ENCODE measurements around the gene CELF6. TPM values are rescaled to one million over a fixed set of nuclear protein-coding genes. Genes with fewer than 3 reads are reported as not detected.

The CELF6 gene
- total RNA-seq, 1 donor = 0.84 TPM

DNA sequence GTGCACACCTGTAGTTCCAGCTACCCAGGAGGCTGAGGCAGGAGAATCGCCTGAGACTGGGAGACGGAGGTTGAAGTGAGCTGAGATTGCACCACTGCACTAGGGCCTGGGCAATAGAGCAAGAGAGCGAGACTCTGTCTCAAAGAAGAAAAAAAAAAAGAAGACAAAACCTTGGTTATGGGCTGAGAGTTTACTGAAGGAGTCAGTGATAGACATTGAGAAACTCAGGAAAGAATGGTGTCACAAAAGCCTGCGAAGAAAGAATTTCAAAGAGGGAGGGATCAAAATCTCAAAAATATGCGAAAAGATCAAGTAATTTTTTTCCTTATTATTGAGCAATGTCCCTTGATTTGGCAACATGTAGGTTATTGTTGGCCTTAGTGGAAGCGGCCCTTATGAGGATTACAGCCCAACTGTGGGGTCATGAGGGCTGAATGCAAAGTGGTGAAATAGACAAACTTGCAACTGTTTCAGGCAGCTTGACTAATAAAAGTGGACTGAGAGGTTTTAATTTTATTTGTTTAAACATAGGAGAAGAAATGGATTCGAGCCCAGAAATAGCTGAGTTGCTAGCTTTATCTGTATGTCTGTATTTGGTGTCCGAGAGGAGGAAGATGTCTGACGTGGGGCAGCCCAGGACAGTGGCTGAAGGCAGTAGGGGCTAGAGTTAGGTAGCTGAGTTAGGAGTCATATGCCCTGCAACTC, 18.8 kb upstream of the CELF6 start:
- peaks cover 19% of the 10 kb centered on the region for H3K4me1 ChIP-seq (ENCODE audit: insufficient read depth, low read length)
- H3K9me3 ChIP-seq (ENCODE audit: low read depth, low read length) = no peaks in the 10 kb centered on the region
- no peaks in the 10 kb centered on the region for H3K27me3 ChIP-seq (ENCODE audit: insufficient read depth, low read length)
- H3K4me3 ChIP-seq (ENCODE audit: low read length) = no peak overlapping the region

DNA sequence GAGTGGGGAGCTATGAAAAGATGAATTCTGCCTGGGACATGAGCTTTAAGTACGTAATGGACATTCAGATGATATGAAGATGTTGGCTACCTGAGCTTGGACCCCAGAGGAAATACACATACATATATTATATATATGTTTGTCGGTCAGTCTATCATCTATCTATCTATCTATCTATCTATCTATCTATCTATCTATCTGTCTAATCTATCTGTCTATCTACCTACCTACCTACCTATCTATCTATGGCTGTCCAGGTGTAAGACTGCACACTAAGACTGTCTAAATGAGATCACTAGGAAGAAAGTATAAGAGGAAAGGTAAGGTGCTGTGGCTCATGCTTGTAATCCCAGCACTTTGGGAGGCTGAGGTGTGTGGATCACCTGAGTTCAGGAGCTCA, 18.2 kb upstream of the CELF6 start:
- Histone ChIP-seq H3K4me1 (ENCODE audit: insufficient read depth, low read length) (peaks cover 19% of the 10 kb centered on the region), H3K9me3 (ENCODE audit: low read depth, low read length) (no peaks in the 10 kb centered on the region), H3K27me3 (ENCODE audit: insufficient read depth, low read length) (no peaks in the 10 kb centered on the region), H3K4me3 (ENCODE audit: low read length) (no peak overlapping the region)

DNA sequence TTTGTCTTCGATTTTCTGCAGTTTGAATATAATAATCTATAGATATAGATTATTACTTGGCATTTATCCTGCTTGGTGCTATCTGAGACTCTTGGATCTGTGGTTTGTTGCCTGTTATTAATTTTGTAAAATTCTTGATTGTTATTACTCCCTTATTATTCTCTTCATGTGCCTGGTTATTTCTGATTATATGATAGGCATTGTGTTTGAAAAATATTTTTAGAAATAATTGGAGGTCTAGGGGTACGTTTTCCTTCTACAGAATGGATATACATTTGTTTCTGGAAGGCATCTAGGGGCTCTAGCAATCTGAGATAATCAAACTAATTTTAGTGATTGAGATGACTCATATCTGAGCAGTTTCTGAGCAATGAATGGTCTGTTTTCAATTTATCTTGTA, 14.9 kb upstream of the CELF6 start:
- Histone ChIP-seq H3K4me3 (ENCODE audit: low read length) (no peak overlapping the region), H3K4me1 (ENCODE audit: insufficient read depth, low read length) (peaks cover 17% of the 10 kb centered on the region), H3K27me3 (ENCODE audit: insufficient read depth, low read length) (no peaks in the 10 kb centered on the region), H3K9me3 (ENCODE audit: low read depth, low read length) (no peaks in the 10 kb centered on the region)

DNA sequence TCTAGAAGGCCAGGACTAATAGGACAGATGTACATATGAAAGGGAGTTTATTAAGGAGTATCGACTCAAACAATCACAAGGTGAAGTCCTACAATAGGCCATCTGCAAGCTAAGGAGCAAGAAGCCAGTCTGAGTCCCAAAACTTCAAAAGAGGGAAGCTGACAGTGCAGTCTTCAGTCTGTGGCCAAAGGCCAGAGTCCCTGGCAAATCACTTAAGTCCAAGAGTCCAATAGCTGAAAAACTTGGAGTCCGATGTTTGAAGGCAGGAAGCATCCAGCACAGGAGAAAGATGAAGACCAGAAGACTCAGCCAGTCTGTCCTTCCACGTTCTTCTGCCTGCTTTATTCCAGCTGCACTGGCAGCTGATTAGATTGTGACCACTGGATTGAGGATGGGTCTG, 11.1 kb upstream of the CELF6 start:
- Histone ChIP-seq H3K4me1 (ENCODE audit: insufficient read depth, low read length) (no peaks in the 10 kb centered on the region), H3K27me3 (ENCODE audit: insufficient read depth, low read length) (no peaks in the 10 kb centered on the region), H3K4me3 (ENCODE audit: low read length) (no peak overlapping the region), H3K9me3 (ENCODE audit: low read depth, low read length) (no peaks in the 10 kb centered on the region)

DNA sequence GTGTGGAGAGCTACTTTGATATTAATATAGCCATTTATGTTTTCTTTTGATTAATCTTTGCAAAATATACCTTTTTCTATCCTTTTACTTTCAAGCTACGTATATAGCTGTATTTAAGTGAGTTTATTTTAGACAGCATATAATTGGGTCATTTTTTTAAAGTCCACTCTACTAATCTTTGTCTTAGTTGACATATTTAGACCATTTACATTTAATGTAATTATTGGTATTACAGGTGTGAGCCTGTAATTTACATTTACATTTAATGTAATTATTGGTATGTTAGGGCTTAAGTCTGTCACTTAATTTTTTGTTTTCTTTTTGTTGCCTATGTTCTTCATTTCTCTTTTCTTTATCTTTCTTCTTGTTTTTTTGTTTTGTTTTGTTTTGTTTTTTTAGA, 3.8 kb upstream of the CELF6 start:
- H3K4me3 ChIP-seq (ENCODE audit: low read length) = no peak overlapping the region
- H3K27me3 ChIP-seq (ENCODE audit: insufficient read depth, low read length) = no peaks in the 10 kb centered on the region
- peaks cover 7% of the 10 kb centered on the region for H3K9me3 ChIP-seq (ENCODE audit: low read depth, low read length)
- peaks cover 13% of the 10 kb centered on the region for H3K4me1 ChIP-seq (ENCODE audit: insufficient read depth, low read length)

DNA sequence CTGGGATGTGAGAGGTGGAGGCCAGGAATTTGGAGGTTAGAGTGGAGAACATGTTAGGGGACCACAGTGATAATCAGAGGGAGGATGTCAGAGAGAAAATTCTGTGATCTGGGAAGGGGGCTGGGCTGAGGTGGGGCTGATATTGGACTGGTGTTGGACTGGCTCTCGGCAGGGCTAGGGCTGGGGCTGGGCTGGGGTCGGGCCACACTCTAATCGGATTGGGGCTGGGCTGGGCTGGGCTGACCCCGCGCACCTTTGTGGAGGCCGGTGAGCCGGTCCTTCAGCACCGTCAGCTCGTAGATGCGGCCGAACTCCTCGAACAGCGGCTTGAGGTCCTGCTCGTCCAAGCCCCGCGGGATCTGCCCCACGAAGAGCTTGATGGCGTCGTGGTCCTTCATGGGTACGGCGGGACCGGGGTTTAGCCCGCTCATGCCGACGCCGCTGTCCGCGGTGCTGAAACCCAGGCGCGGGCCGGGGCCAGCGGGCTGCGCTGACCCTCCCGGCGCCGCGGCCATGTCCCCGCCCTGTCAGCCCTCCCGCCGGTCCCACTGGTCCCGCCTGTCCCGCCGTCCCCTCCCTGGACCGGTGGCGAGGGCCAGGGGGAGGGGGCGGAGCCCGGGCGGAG, 485 bp downstream of the CELF6 start:
- Histone ChIP-seq H3K4me3 (ENCODE audit: low read length) (no peak overlapping the region), H3K27me3 (ENCODE audit: insufficient read depth, low read length) (no peaks in the 10 kb centered on the region), H3K9me3 (ENCODE audit: low read depth, low read length) (peaks cover 7% of the 10 kb centered on the region), H3K4me1 (ENCODE audit: insufficient read depth, low read length) (peaks cover 16% of the 10 kb centered on the region)

DNA sequence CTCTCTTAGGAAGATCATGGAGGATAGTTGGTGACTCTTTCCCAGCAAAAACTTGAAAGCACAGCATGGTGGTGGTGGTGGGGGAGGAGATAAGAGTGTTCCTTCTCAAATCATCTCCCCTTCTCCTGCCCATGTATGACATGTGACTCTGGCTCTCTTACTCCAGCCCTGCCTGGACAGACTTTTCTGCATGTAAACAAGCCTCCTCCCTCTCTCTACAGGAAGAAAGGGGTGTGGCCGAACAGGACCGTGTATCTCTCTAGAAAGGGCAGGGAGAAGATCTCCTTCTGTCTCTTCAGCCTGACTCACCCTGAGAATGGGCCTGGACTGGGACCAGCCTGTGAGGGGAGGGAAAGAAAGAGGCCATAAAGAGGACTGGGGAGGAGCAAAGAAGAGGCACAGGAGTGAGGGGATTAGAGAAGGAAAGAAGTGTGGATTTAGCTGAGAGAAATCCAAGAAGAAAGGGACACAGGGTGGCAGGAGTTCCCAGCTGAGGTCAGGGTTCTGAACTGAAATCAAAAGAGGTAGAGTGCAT, 1.5 kb downstream of the CELF6 start:
- peaks cover 16% of the 10 kb centered on the region for H3K4me1 ChIP-seq (ENCODE audit: insufficient read depth, low read length)
- H3K9me3 ChIP-seq (ENCODE audit: low read depth, low read length) = no peaks in the 10 kb centered on the region
- H3K4me3 ChIP-seq (ENCODE audit: low read length) = no peak overlapping the region
- H3K27me3 ChIP-seq (ENCODE audit: insufficient read depth, low read length) = no peaks in the 10 kb centered on the region

DNA sequence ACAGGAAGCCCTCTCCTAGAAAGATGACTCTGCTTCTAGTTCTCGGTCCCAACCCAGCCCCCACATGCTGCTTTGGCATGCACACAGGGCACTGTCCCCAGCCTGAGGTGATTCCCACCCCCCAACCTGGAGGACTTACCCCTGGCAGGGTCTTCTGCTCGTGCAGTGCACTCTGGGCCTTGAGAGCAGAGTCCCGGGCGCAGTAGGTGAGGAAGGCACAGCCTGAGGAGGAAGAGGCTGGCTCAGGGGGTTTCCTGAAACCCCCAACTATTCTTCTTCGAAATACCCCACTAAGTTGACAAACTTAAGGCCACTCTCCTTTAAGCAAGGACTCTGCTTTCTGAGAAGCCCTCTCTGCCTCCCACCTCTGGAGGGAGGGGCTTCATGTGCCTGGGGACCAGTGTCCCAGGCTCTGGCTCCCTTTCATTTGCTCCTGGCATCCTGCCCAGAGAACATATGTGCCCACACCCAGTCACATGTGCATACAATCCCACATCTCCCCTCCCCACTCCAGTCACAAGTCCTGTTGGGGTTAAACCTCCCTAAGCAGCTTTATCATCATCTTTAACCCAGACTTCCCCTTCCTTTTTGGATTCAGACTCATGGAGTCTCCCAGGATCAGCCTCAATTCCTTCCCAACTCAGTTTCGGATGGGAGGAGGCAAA, 4.1 kb downstream of the CELF6 start:
- H3K9me3 ChIP-seq (ENCODE audit: low read depth, low read length) = no peaks in the 10 kb centered on the region
- H3K27me3 ChIP-seq (ENCODE audit: insufficient read depth, low read length) = no peaks in the 10 kb centered on the region
- peaks cover 10% of the 10 kb centered on the region for H3K4me1 ChIP-seq (ENCODE audit: insufficient read depth, low read length)
- no peak overlapping the region for H3K4me3 ChIP-seq (ENCODE audit: low read length)

DNA sequence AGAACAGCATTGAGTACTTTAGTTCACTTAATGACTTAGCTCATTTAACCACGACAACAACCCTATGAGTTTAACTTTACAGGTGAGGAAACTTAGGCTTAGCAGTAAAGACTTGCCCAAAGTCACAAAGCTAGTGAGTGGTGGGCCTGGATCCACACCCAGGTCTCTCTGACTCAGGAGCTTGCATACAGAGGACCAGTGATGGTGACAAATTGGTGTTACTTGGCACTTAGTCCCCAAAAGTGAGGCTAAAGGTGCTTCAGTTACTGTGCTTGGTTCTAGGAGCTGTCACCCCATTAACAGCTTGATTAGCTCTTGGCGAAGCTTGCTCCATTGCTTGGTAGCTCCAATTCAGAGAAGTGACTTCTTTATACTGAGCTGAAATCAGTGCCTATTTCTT, 6.1 kb downstream of the CELF6 start:
- peaks cover 3% of the 10 kb centered on the region for H3K4me1 ChIP-seq (ENCODE audit: insufficient read depth, low read length)
- no peaks in the 10 kb centered on the region for H3K27me3 ChIP-seq (ENCODE audit: insufficient read depth, low read length)
- H3K9me3 ChIP-seq (ENCODE audit: low read depth, low read length) = no peaks in the 10 kb centered on the region
- H3K4me3 ChIP-seq (ENCODE audit: low read length) = no peak overlapping the region

DNA sequence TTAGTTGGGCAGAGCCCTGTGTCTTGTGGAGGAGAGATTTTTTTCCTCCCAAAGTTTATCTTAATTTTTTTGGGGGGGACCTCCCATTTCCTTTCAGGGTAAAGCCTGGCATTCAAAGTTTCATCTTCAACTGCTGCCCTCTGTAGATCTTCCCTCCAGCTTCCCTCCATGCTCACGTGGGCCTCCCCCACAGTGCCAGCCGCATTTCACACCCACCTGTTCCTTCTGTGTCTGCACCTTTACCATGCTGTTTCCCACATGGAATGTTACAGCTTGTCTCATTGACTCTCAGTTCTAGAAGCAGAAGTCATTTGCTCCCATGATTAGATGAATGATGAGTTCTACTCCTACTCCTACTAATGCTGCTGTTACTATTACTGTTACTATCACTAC, 6.5 kb downstream of the CELF6 start:
- Histone ChIP-seq H3K27me3 (ENCODE audit: insufficient read depth, low read length) (no peaks in the 10 kb centered on the region), H3K4me1 (ENCODE audit: insufficient read depth, low read length) (peaks cover under 1% of the 10 kb centered on the region), H3K9me3 (ENCODE audit: low read depth, low read length) (no peaks in the 10 kb centered on the region), H3K4me3 (ENCODE audit: low read length) (no peak overlapping the region)

DNA sequence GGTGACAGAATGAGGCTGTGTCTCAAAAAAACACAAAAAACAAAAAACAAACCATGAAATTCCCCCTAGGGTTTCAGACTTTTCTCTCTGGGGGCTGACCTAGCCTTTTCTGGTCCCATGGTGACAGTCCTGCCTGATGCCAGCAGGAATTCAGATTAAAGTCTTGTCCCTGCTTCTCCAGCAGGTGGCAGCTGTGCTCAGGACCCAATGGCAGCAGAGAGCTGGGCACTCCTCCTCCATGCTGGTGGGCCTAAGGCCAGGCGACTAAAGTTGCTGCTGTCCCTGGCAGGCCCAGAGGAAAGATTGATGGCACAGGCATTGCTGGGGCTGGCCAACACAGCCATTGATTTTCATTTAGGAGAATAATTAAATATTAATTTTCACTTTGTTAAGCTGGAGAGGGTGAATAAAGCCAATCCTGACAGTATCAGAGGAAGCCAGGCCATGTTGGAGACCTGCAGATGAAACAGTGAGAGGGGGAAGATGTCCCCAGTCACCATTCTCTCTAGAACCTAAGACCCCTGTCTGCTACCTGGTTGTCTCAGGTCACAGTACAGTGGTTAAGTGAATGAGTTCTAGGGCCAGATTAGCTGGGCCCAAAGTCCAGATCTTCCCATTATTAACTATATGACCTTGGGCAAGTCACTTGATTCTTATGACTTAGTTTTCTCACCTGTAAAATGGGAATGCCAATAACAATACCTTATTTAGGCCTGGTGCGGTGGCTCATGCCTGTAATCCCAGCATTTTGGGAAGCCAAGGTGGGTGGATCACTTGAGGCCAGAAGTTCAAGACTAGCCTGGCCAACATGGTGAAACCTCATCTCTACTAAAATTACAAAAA, 7.1 kb downstream of the CELF6 start:
- no peak overlapping the region for H3K4me3 ChIP-seq (ENCODE audit: low read length)
- no peaks in the 10 kb centered on the region for H3K4me1 ChIP-seq (ENCODE audit: insufficient read depth, low read length)
- no peaks in the 10 kb centered on the region for H3K27me3 ChIP-seq (ENCODE audit: insufficient read depth, low read length)
- no peaks in the 10 kb centered on the region for H3K9me3 ChIP-seq (ENCODE audit: low read depth, low read length)

DNA sequence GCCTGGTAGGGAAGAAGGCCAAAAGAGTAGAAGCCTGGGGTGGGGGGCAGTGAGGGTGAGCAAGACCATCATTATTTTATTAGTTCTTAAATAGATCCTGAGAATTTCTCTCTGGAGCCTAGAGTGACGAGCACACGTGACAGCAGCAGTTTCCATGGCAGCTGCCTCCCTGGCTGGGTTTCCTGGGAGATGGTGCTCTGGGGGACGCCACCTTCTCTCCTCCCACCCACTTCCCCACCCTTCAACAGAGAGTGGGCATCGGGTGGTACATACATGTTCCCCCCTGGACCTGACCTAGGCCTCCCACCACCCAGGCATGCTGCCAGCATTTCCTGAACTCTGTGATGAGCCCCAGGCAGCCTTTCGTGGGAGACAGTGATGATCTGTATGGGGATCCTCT, 12.9 kb downstream of the CELF6 start:
- no peaks in the 10 kb centered on the region for H3K27me3 ChIP-seq (ENCODE audit: insufficient read depth, low read length)
- no peaks in the 10 kb centered on the region for H3K9me3 ChIP-seq (ENCODE audit: low read depth, low read length)
- H3K4me3 ChIP-seq (ENCODE audit: low read length) = no peak overlapping the region
- peaks cover 10% of the 10 kb centered on the region for H3K4me1 ChIP-seq (ENCODE audit: insufficient read depth, low read length)

DNA sequence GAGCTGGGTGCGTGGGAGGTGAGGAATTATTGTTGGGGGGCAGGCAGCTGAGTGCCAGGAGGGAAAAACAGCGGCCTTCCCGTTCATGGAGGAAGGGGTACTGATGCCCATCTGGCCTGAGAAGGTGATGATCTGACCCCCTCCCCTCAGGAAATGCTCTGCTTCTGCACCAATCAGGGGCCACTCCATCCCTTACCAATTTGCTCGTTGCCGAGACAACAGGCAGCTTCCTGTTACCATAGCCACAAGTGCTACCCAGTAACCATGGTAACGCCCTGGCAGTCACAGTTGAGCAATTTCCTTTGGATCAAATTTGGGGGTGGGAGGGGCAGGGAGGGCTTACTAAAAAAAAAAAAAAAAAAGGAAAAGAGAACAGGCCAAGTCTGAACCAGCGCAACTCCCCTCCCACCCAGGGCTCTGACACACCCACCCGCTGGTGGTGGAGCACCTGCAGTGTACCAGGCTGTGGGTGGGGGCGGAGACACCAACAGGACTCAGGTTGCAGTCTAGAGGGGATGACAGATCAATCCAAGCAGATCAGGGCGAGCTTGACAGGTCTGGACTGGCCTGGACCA, 13.7 kb downstream of the CELF6 start:
- H3K27me3 ChIP-seq (ENCODE audit: insufficient read depth, low read length) = no peaks in the 10 kb centered on the region
- H3K9me3 ChIP-seq (ENCODE audit: low read depth, low read length) = no peaks in the 10 kb centered on the region
- H3K4me1 ChIP-seq (ENCODE audit: insufficient read depth, low read length) = peaks cover 10% of the 10 kb centered on the region
- no peak overlapping the region for H3K4me3 ChIP-seq (ENCODE audit: low read length)

DNA sequence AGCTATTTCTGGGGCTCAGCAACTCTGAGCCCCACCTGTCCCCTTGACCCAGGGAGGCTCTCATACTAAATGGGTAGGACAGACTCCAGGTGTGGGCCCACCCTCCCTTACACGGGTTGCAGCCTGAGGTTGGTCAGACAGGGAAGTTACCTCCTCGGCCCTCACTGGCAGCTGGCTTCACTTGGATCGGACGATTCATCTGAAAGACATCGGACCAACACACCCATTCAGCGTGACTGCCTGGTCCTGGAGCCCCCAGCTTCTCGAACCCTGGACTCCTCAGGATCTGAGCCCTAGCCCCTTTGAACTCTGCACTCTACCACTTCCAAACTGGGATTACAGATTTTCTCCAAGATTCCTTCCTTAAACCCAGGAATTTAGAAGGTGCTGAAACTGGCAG, 15.4 kb downstream of the CELF6 start:
- Histone ChIP-seq H3K4me3 (ENCODE audit: low read length) (no peak overlapping the region), H3K9me3 (ENCODE audit: low read depth, low read length) (no peaks in the 10 kb centered on the region), H3K4me1 (ENCODE audit: insufficient read depth, low read length) (peaks cover 10% of the 10 kb centered on the region), H3K27me3 (ENCODE audit: insufficient read depth, low read length) (no peaks in the 10 kb centered on the region)

Data from mononuclear cell (primary cell).